Activated naive CD4-positive, alpha-beta T cell treated with anti-CD3 and anti-CD28 coated beads, Interleukin-2, amount 50 U/mL, for 24 hours (primary cell): Measurements from ENCODE around the gene PLCD1.

Experiments used
- H3K27ac Mint-ChIP-seq: one replicate; pipeline ENCODE4 v1.8.0; 2021; ENCODE audit warnings: mild to moderate bottlenecking, mixed read lengths
- H3K27me3 Mint-ChIP-seq: one replicate; pipeline ENCODE4 v1.8.0; 2021; ENCODE audit warnings: mixed read lengths
- H3K36me3 Mint-ChIP-seq: one replicate; pipeline ENCODE4 v1.8.0; 2021; ENCODE audit warnings: mixed read lengths
- H3K4me1 Mint-ChIP-seq: one replicate; pipeline ENCODE4 v1.8.0; 2021; ENCODE audit warnings: mixed read lengths
- H3K4me3 Mint-ChIP-seq: one replicate; pipeline ENCODE4 v1.8.0; 2021; ENCODE audit warnings: mild to moderate bottlenecking, mixed read lengths
- H3K9me3 Mint-ChIP-seq: one replicate; pipeline ENCODE4 v1.8.0; 2021; ENCODE audit warnings: mixed read lengths

The PLCD1 gene

GRCh38 chr3:38011111-38011510, 18.3 kb downstream of the PLCD1 start:
- H3K4me3 Mint-ChIP-seq: no peak overlapping the region
- no peaks in the 10 kb centered on the region for H3K27me3 Mint-ChIP-seq
- no peaks in the 10 kb centered on the region for H3K4me1 Mint-ChIP-seq

GRCh38 chr3:38009807-38010591, 19.4 kb downstream of the PLCD1 start:
- Mint-ChIP-seq H3K4me1 (no peaks in the 10 kb centered on the region), H3K36me3 (no peaks in the 10 kb centered on the region), H3K9me3 (no peaks in the 10 kb centered on the region), H3K27ac (no peak overlapping the region), H3K4me3 (no peak overlapping the region), H3K27me3 (no peaks in the 10 kb centered on the region)

More at GRCh38 chr3:38011111-38011510, 18.3 kb downstream of the PLCD1 start:
- Mint-ChIP-seq H3K27ac (no peak overlapping the region), H3K36me3 (peaks cover 3% of the 10 kb centered on the region), H3K9me3 (no peaks in the 10 kb centered on the region)

- Mint-ChIP-seq H3K4me1 (peaks cover 9% of the 10 kb centered on the region), H3K36me3 (no peaks in the 10 kb centered on the region), H3K4me3 (no peak overlapping the region), H3K27me3 (no peaks in the 10 kb centered on the region), H3K9me3 (no peaks in the 10 kb centered on the region), H3K27ac (no peak overlapping the region)
Observed at GRCh38 chr3:38008971-38009580, 20.4 kb downstream of the PLCD1 start.

- Mint-ChIP-seq H3K4me3 (no peak overlapping the region), H3K27me3 (no peaks in the 10 kb centered on the region), H3K4me1 (peaks cover 14% of the 10 kb centered on the region), H3K36me3 (no peaks in the 10 kb centered on the region), H3K9me3 (no peaks in the 10 kb centered on the region), H3K27ac (no peak overlapping the region)
Observed at GRCh38 chr3:38008191-38008701, 21.2 kb downstream of the PLCD1 start.

GRCh38 chr3:38007754-38008090, 21.7 kb downstream of the PLCD1 start:
- Mint-ChIP-seq H3K27ac (no peak overlapping the region), H3K9me3 (no peaks in the 10 kb centered on the region), H3K27me3 (no peaks in the 10 kb centered on the region), H3K4me1 (peaks cover 19% of the 10 kb centered on the region), H3K36me3 (no peaks in the 10 kb centered on the region), H3K4me3 (no peak overlapping the region)

GRCh38 chr3:38006445-38006995, 22.9 kb downstream of the PLCD1 start:
- H3K4me3 Mint-ChIP-seq: no peak overlapping the region
- H3K4me1 Mint-ChIP-seq: peaks cover 19% of the 10 kb centered on the region
- H3K27me3 Mint-ChIP-seq: no peaks in the 10 kb centered on the region
- no peaks in the 10 kb centered on the region for H3K36me3 Mint-ChIP-seq
- H3K9me3 Mint-ChIP-seq: no peaks in the 10 kb centered on the region
- H3K27ac Mint-ChIP-seq: no peak overlapping the region

- Mint-ChIP-seq H3K4me1 (peaks cover 19% of the 10 kb centered on the region), H3K27ac (no peak overlapping the region), H3K4me3 (no peak overlapping the region), H3K9me3 (no peaks in the 10 kb centered on the region), H3K27me3 (no peaks in the 10 kb centered on the region), H3K36me3 (no peaks in the 10 kb centered on the region)
Observed at GRCh38 chr3:38006031-38006430, 23.4 kb downstream of the PLCD1 start.

GRCh38 chr3:38005076-38006020, 24.1 kb downstream of the PLCD1 start:
- H3K27me3 Mint-ChIP-seq: no peaks in the 10 kb centered on the region
- H3K9me3 Mint-ChIP-seq: no peaks in the 10 kb centered on the region
- H3K4me3 Mint-ChIP-seq: no peak overlapping the region
- no peak overlapping the region for H3K27ac Mint-ChIP-seq
- peaks cover 19% of the 10 kb centered on the region for H3K4me1 Mint-ChIP-seq
- no peaks in the 10 kb centered on the region for H3K36me3 Mint-ChIP-seq

GRCh38 chr3:38004415-38005075, 24.9 kb downstream of the PLCD1 start:
- Mint-ChIP-seq H3K4me3 (no peak overlapping the region), H3K4me1 (peaks cover 21% of the 10 kb centered on the region), H3K27me3 (no peaks in the 10 kb centered on the region), H3K27ac (no peak overlapping the region), H3K36me3 (no peaks in the 10 kb centered on the region), H3K9me3 (no peaks in the 10 kb centered on the region)

GRCh38 chr3:38003817-38004414, 25.5 kb downstream of the PLCD1 start:
- no peaks in the 10 kb centered on the region for H3K9me3 Mint-ChIP-seq
- no peaks in the 10 kb centered on the region for H3K27me3 Mint-ChIP-seq
- no peaks in the 10 kb centered on the region for H3K36me3 Mint-ChIP-seq
- no peak overlapping the region for H3K4me3 Mint-ChIP-seq
- H3K4me1 Mint-ChIP-seq: peaks cover 27% of the 10 kb centered on the region
- H3K27ac Mint-ChIP-seq: peak overlapping the region; percentile 23

- H3K36me3 Mint-ChIP-seq: no peaks in the 10 kb centered on the region
- no peaks in the 10 kb centered on the region for H3K9me3 Mint-ChIP-seq
- H3K27ac Mint-ChIP-seq: peak overlapping the region; percentile 41
- H3K4me1 Mint-ChIP-seq: peaks cover 31% of the 10 kb centered on the region
- no peaks in the 10 kb centered on the region for H3K27me3 Mint-ChIP-seq
- no peak overlapping the region for H3K4me3 Mint-ChIP-seq
Observed at GRCh38 chr3:38003371-38003816, 26.0 kb downstream of the PLCD1 start.

GRCh38 chr3:38002940-38003339, 26.5 kb downstream of the PLCD1 start:
- peak overlapping the region; percentile 41 for H3K27ac Mint-ChIP-seq

GRCh38 chr3:38002291-38002876, 27.1 kb downstream of the PLCD1 start:
- H3K4me1 Mint-ChIP-seq: peaks cover 39% of the 10 kb centered on the region
- no peak overlapping the region for H3K4me3 Mint-ChIP-seq
- no peaks in the 10 kb centered on the region for H3K36me3 Mint-ChIP-seq
- no peaks in the 10 kb centered on the region for H3K27me3 Mint-ChIP-seq
- H3K27ac Mint-ChIP-seq: no peak overlapping the region
- no peaks in the 10 kb centered on the region for H3K9me3 Mint-ChIP-seq

More at GRCh38 chr3:38002940-38003339, 26.5 kb downstream of the PLCD1 start:
- H3K9me3 Mint-ChIP-seq: no peaks in the 10 kb centered on the region
- H3K4me3 Mint-ChIP-seq: no peak overlapping the region
- H3K36me3 Mint-ChIP-seq: no peaks in the 10 kb centered on the region
- H3K27me3 Mint-ChIP-seq: no peaks in the 10 kb centered on the region
- H3K4me1 Mint-ChIP-seq: peaks cover 36% of the 10 kb centered on the region

- H3K27ac Mint-ChIP-seq: no peak overlapping the region
- no peak overlapping the region for H3K4me3 Mint-ChIP-seq
Observed at GRCh38 chr3:38001456-38002081, 27.9 kb downstream of the PLCD1 start.

More at GRCh38 chr3:38001456-38002081, 27.9 kb downstream of the PLCD1 start:
- H3K4me1 Mint-ChIP-seq: peaks cover 47% of the 10 kb centered on the region
- H3K27me3 Mint-ChIP-seq: no peaks in the 10 kb centered on the region
- H3K9me3 Mint-ChIP-seq: no peaks in the 10 kb centered on the region
- peaks cover 4% of the 10 kb centered on the region for H3K36me3 Mint-ChIP-seq
